ENCODE measurements around the gene C16orf87. TPM values are rescaled to one million over a fixed set of nuclear protein-coding genes. Genes with fewer than 3 reads are reported as not detected.

C16orf87 gene
- total RNA-seq, 4 donors from 2014 or later = 5.8 to 13.7 (median 9.4) TPM

GRCh38 chr16:46768809-46769208 is 62.2 kb downstream of the C16orf87 start:
- Histone ChIP-seq H3K4me3 (no peak overlapping the region), H3K36me3 (no peaks in the 10 kb centered on the region), H3K9me3 (no peaks in the 10 kb centered on the region), H3K4me1 (no peaks in the 10 kb centered on the region), H3K27ac (no peak overlapping the region), H3K27me3 (no peaks in the 10 kb centered on the region)
- no peak for TF ChIP-seq POLR2A (IDR thresholded peaks at IDR 0.05)
- no peak for TF ChIP-seq EP300 (IDR thresholded peaks at IDR 0.05)
- TF ChIP-seq POLR2AphosphoS5 (IDR thresholded peaks at IDR 0.05) = no peak
- TF ChIP-seq CTCF (IDR thresholded peaks at IDR 0.05) = no peak
- ATAC-seq = no peak
- WGBS, 2 donors (ENCODE audit: low coverage in 1 of 2) = 64 to 81% methylated on average over 8 of the region's 8 CpGs

- TF ChIP-seq POLR2AphosphoS5 (IDR thresholded peaks at IDR 0.05) (no peak), POLR2A (IDR thresholded peaks at IDR 0.05) (no peak)
- Histone ChIP-seq H3K36me3 (no peaks in the 10 kb centered on the region), H3K9me3 (no peaks in the 10 kb centered on the region), H3K27ac (no peak overlapping the region), H3K4me3 (no peak overlapping the region), H3K4me1 (no peaks in the 10 kb centered on the region), H3K27me3 (peaks cover 3% of the 10 kb centered on the region)
- no peak for ATAC-seq
- 82 to 100% methylated on average over 1 to 7 of the region's 7 CpGs for WGBS, 2 donors (ENCODE audit: low coverage in 1 of 2)
These were observed 65.9 kb downstream of the C16orf87 start for GRCh38 chr16:46765050-46765449.

- TF ChIP-seq EP300 (IDR thresholded peaks at IDR 0.05) = no peak
- no peak for TF ChIP-seq POLR2AphosphoS5 (IDR thresholded peaks at IDR 0.05)
- no peak for TF ChIP-seq POLR2A (IDR thresholded peaks at IDR 0.05)
- no peak for TF ChIP-seq CTCF (IDR thresholded peaks at IDR 0.05)
- peaks cover 22% of the 10 kb centered on the region for H3K27me3 ChIP-seq
- no peak for ATAC-seq
- H3K9me3 ChIP-seq = no peaks in the 10 kb centered on the region
- H3K4me3 ChIP-seq = no peak overlapping the region
- no peaks in the 10 kb centered on the region for H3K4me1 ChIP-seq
- 60 to 74% methylated on average over 4 to 5 of the region's 12 CpGs for WGBS, 2 donors (ENCODE audit: low coverage in 1 of 2)
- H3K36me3 ChIP-seq = no peaks in the 10 kb centered on the region
- no peak overlapping the region for H3K27ac ChIP-seq
These were observed 67.8 kb downstream of the C16orf87 start for GRCh38 chr16:46763147-46763546.

- Histone ChIP-seq H3K36me3 (no peaks in the 10 kb centered on the region), H3K4me1 (peaks cover 0 to 1% (median 0%) of the 10 kb centered on the region in 3 donors), H3K27ac (no peak overlapping the region), H3K27me3 (peaks cover 27% of the 10 kb centered on the region), H3K9me3 (no peaks in the 10 kb centered on the region), H3K4me3 (no peak overlapping the region)
- ATAC-seq = no peak
- 79% methylated on average over 3 of the region's 3 CpGs; no CpG with 5 or more reads in 1 of the 2 donors for WGBS, 2 donors (ENCODE audit: low coverage in 1 of 2)
- TF ChIP-seq EP300 (IDR thresholded peaks at IDR 0.05) = no peak
- TF ChIP-seq POLR2AphosphoS5 (IDR thresholded peaks at IDR 0.05) = no peak
- TF ChIP-seq CTCF (IDR thresholded peaks at IDR 0.05) = no peak
- TF ChIP-seq POLR2A (IDR thresholded peaks at IDR 0.05) = no peak
These were observed 68.4 kb downstream of the C16orf87 start for GRCh38 chr16:46762583-46762982.

- H3K4me1 ChIP-seq = peaks cover 0 to 6% (median 0%) of the 10 kb centered on the region in 3 donors
- 78 to 79% methylated on average over 2 to 5 of the region's 5 CpGs for WGBS, 2 donors (ENCODE audit: low coverage in 1 of 2)
- no peak for ATAC-seq
- no peak overlapping the region for H3K27ac ChIP-seq
- no peaks in the 10 kb centered on the region for H3K36me3 ChIP-seq
- TF ChIP-seq EP300 (IDR thresholded peaks at IDR 0.05) (no peak), CTCF (IDR thresholded peaks at IDR 0.05) (no peak), POLR2A (IDR thresholded peaks at IDR 0.05) (no peak)
- no peaks in the 10 kb centered on the region for H3K9me3 ChIP-seq
- no peak overlapping the region for H3K4me3 ChIP-seq
- H3K27me3 ChIP-seq = peaks cover 43% of the 10 kb centered on the region
These were observed 71.7 kb downstream of the C16orf87 start for GRCh38 chr16:46759309-46759708.
